ENCODE measurements around the gene DAGLA.

GRCh38 chr11:61645179-61645868, 34.9 kb upstream of the DAGLA start:
- no peak for TF ChIP-seq CTCF (IDR thresholded peaks at IDR 0.05)
- TF ChIP-seq EP300 (IDR thresholded peaks at IDR 0.05; ENCODE audit: low read depth), result no peak
